ENCODE data around the gene SUGP2.
"Not testable (repeated sequence)": the region's sequence is repeated elsewhere in the genome, so short reads cannot be mapped to it uniquely, and the experiment has no call there.

The SUGP2 gene

GRCh38 chr19:18989316-18989715, 44.0 kb downstream of the SUGP2 start:
- no peak for DNase-seq

DNA sequence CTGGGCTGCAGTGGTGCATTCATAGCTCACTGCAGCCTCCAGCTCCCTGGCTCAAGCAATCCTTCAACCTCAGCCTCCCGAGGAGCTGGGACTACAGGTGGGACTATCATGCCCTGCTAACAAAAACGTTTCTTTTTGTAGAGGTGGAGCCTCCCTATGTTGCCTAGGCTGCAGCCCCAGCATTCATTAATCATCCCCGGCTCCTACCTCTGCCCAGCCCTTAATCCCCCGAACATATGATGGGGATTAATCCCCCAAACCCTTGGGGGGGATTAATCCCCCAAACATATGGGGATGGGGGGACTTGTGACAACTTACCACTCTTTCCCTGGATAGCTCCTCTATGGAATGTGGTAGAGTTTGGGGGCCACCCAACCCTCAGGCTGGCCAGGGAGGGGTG, 45.9 kb downstream of the SUGP2 start:
- no peak for DNase-seq

- DNase-seq = no peak
Measured at GRCh38 chr19:18985257-18985656, 48.1 kb downstream of the SUGP2 start.

- no peak for DNase-seq
Measured at GRCh38 chr19:18984251-18984650, 49.1 kb downstream of the SUGP2 start.

- no peak for DNase-seq
Measured at GRCh38 chr19:18982669-18983068, 50.6 kb downstream of the SUGP2 start.

DNA sequence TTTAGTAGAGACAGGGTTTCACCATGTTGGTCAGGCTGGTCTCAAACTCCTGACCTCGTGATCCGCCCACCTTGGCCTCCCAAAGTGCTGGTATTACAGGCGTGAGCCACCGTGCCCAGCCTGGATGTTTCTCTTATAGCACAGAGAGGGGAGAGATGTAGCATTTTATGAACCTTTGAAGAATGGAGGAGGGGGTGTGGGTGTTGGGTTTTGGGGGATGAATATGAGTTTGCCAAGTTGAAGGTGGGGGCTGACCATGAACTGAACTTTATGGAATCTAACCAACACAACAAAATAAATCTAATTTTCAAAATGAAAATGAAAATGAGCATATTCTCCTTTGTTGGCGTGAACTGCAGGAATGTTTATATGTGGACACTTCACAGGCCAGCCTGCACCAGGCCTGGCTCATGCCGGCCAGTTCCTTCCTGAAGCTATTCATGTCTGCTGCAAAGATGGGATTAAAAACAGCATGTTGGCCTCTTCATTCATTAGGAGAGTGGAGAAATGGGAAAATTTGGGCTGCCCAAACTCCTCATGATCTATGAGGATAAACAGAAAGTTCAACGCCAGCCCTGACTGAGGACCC, 52.8 kb downstream of the SUGP2 start:
- no peak for DNase-seq

DNA sequence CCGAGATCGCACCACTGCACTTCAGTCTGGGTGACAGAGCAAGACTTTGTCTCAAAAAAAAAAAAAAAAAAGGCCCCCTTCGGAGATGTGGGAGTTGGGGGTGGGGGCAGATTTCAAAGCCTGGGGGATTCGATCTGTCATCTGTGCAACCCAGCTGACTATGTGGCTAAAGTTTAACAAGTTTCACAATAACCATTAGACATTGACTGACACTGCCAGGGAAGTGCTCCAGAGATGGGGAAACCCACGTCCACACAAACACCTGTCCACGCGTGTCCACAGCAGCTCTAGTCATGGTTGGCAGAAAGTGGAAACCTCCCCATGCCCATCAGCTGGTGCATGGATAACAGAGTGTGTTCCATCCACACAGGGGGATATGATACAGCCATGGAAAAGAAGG, 54.7 kb downstream of the SUGP2 start:
- no peak for DNase-seq

DNA sequence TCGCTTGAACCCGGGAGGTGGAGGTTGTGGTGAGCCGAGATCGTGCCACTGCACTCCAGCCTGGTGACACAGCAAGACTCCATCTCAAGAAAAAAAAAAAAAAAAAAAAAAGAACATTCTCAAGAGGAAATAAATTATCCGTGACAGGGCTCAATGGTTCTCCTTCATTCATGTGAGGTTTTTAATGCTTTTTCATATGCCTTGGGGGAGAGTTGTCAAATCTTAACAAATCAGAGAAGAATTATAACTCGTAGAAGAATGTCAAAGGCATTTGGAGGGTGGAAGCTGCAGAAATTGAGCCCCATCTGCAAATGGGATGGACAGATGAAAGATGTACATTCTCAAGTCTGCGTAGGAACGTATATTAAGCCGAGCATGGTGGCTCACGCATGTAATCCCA, 57.4 kb downstream of the SUGP2 start:
- DNase-seq = no peak

- no peak for DNase-seq
Measured at GRCh38 chr19:18975011-18975410, 58.3 kb downstream of the SUGP2 start.

GRCh38 chr19:18972851-18973250, 60.5 kb downstream of the SUGP2 start:
- no peak for DNase-seq

DNA sequence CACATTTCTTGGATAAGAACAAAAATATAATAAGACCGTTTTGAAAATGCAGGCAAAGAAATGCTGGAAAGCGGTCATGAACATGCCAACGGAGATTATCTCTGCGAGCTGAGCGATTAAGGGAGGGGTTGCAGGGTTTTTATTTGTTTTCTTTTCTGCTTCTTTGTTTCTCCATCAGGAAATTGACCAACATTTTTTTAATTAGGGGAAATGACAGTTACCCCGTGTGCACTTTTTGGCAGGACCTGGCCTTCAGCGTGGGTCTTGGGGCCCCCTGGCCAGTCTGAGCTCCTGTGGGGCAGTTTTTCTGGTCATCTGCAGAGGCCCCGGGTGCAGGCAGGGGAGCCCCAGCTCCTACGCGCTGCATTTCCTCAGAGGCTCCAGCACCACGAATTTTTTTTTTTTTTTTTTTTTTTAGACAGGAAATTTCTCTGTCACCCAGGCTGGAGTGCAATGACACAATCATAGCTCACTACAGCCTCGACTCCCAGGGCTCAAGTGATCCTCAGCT, 61.0 kb downstream of the SUGP2 start:
- DNase-seq = no peak

GRCh38 chr19:18969931-18970659, 63.2 kb downstream of the SUGP2 start:
- no peak for DNase-seq

GRCh38 chr19:18967358-18968146, 65.8 kb downstream of the SUGP2 start:
- DNase-seq = no peak

DNA sequence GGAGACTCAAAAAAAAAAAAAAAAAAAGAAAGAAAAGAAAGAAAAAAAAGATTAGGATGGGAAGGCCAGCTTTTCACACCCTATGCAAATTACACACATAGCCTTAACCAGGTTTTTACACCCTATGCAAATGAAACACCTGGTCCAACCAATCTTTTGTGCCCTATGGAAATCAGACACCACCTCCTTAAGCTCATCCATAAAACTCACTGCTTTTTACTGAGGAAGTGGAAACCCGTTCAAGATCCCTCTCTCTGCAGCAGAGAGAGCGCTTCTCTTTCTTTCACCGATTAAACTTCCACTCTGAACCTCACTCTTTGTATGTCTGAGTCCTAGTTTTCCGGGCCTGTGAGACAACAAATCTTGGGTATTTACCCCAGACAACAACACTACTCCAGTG, 67.0 kb downstream of the SUGP2 start:
- DNase-seq = no peak

DNA sequence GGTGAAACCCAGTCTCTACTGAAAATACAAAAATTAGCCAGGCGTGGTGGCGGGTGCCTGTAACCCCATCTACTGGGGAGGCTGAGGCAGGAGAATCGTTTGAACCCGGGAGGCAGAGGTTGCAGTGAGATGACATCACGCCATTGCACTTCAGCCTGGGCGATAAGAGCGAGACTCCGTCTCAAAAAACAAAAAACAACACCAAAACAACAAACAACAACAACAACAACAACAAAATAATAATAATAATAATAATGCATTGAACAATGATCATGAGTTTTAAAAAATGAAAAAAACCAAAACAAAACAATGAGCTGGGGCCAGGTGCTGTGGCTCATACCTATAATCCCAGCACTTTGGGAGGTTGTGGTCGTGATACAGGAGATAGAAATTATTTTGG, 69.2 kb downstream of the SUGP2 start:
- DNase-seq = no peak

DNA sequence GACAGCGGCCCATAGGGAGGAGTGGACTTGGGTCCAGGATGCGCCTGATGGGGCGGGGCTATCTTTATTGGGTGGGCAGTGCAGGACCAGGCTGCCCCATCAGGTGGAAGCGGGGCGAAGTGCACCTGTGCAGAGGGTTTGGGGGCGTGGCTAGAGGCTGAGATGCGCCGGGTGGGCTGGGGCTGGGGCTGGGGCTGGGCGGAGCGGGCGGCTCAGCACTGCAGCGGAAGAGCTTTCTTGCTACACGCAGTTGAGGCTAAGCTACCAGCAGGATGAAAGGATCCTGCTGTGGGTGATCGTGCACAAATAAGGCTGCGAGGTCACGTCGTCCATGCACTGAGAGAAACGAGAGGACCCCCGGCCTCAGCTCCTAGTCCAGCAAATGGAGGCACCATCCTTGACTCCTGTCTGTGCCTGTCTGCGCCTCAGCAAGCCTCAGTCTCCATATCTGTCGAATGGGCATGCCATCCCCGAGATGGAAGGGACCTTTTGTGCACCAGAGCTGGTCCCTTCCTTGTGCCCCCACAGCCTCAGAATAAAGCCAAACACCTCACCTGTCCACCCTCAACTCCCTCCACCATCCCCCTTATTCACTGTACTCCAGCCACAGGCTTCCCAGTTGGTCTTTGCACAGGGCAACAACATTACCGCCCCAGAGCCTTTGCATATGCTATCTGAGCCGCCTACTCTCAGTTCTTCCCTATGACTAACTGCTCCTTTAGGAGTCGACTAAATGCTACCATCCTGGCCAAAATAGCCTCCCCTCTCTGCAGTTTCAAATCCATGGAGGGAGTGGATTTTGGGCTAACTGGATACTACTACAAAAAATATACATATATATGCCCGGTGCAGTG, 71.3 kb downstream of the SUGP2 start:
- no peak for DNase-seq

DNA sequence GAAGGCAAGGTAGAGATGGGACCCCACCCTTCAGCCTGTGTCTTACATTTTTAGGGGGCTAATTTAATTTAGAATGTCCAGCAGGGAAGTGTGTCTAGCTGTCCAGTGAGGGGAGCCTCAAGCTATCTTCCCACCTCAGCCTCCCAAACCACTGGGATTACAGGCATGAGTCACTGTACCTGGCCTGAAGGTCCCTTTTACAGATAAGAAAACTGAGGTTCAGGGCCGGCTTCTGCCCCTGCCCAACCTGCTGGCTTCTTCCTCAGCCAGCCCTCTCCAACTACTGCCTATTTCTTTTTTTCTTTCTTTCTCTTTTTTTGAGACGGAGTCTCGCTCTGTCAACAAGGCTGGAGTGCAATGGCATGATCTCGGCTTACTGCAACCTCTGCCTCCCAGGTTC, 72.9 kb downstream of the SUGP2 start:
- DNase-seq = no peak

- DNase-seq = no peak
Measured at GRCh38 chr19:18955042-18955441, 78.3 kb downstream of the SUGP2 start.

GRCh38 chr19:18954094-18954493, 79.2 kb downstream of the SUGP2 start:
- no peak for DNase-seq

GRCh38 chr19:18952364-18953003, 80.8 kb downstream of the SUGP2 start:
- DNase-seq = not testable (repeated sequence)

- DNase-seq = no peak
Measured at GRCh38 chr19:18951721-18952281, 81.5 kb downstream of the SUGP2 start.

DNA sequence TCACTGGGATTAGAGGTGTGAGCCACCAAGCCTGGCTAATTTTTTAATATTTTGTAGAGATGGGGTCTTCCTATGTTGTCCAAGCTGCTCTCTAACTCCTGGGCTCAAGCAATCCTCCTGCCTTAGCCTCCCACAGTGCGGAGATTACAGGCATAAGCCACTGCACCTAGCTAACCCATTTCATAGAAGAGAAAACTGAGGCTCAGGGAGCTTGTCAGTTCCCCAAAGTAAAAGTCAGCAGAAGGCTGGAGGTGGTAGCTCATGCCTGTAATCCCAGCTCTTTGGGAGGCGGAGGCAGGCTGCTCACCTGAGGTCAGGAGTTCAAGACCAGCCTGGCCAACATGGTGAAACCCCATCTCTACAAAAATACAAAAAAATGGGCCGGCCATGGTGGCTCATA, 83.5 kb downstream of the SUGP2 start:
- no peak for DNase-seq

Measured in activated CD4-positive, alpha-beta T cell treated with anti-CD3 and anti-CD28 coated beads, Interleukin-2, amount 50 U/mL, for 48 hours (primary cell).